Mesendoderm (in vitro differentiated cells): ENCODE results near the gene KRT73.
"Not testable (repeated sequence)": the region's sequence is repeated elsewhere in the genome, so short reads cannot be mapped to it uniquely, and the experiment has no call there.

Source experiments
- DNase-seq: peaks from one replicate; pipeline ENCODE4 v3.0.0; 2013
- H2AK5ac ChIP-seq: 2 replicates; pipeline ENCODE4 v1.6.1; 2013; ENCODE audit warnings: low read length, inconsistent platforms
- H2BK120ac ChIP-seq: 2 replicates; pipeline ENCODE4 v1.6.1; 2013; ENCODE audit warnings: low read depth, mild to moderate bottlenecking, low read length, moderate library complexity, mixed read lengths
- H2BK15ac ChIP-seq: replicated peaks from 2 replicates; pipeline ENCODE4 v1.6.1; 2013; ENCODE audit warnings: low read depth, mild to moderate bottlenecking, moderate library complexity
- H2BK5ac ChIP-seq: 2 replicates; pipeline ENCODE4 v1.6.1; 2013; ENCODE audit warnings: low read length, inconsistent platforms
- H3K18ac ChIP-seq: 2 replicates; pipeline ENCODE4 v1.6.1; 2013; ENCODE audit warnings: mild to moderate bottlenecking, low read length, mixed read lengths
- H3K23ac ChIP-seq: one replicate; pipeline ENCODE4 v1.6.1; 2013; ENCODE audit warnings: low read length
- H3K27ac ChIP-seq: 2 replicates; pipeline ENCODE4 v1.5.1; 2013; ENCODE audit warnings: low read depth, mild to moderate bottlenecking, inconsistent platforms, low read length, moderate library complexity
- H3K27me3 ChIP-seq: 2 replicates; pipeline ENCODE4 v1.6.1; 2013; ENCODE audit warnings: low read length, control low read depth, mild to moderate bottlenecking, inconsistent platforms; ENCODE audit not compliant: insufficient read depth, poor library complexity
- H3K36me3 ChIP-seq: 2 replicates; pipeline ENCODE4 v1.6.1; 2013; ENCODE audit warnings: low read length, inconsistent platforms; ENCODE audit not compliant: control insufficient read depth, insufficient read depth
- H3K4ac ChIP-seq: one replicate; pipeline ENCODE4 v1.6.1; 2013; ENCODE audit warnings: low read depth, mild to moderate bottlenecking, low read length, moderate library complexity
- H3K4me1 ChIP-seq: 2 replicates; pipeline ENCODE4 v1.6.1; 2013; ENCODE audit warnings: low read depth, low read length, inconsistent platforms; ENCODE audit not compliant: control insufficient read depth
- H3K4me2 ChIP-seq: 2 replicates; pipeline ENCODE4 v1.6.1; 2013; ENCODE audit warnings: low read length
- H3K4me3 ChIP-seq: 2 replicates; pipeline ENCODE4 v1.5.1; 2013; ENCODE audit warnings: mild to moderate bottlenecking, low read length
- H3K56ac ChIP-seq: one replicate; pipeline ENCODE4 v1.6.1; 2013; ENCODE audit warnings: low read length
- H3K79me1 ChIP-seq: 2 replicates; pipeline ENCODE4 v1.6.1; 2013; ENCODE audit warnings: low read length, inconsistent platforms
- H3K79me2 ChIP-seq: 2 replicates; pipeline ENCODE4 v1.6.1; 2013; ENCODE audit warnings: mild to moderate bottlenecking, low read length; ENCODE audit not compliant: control insufficient read depth, insufficient read depth
- H3K9ac ChIP-seq: 2 replicates; pipeline ENCODE4 v1.6.1; 2013; ENCODE audit warnings: low read length, inconsistent platforms
- H4K5ac ChIP-seq: one replicate; pipeline ENCODE4 v1.6.1; 2013; ENCODE audit warnings: low read length
- H4K8ac ChIP-seq: one replicate; pipeline ENCODE4 v1.6.1; 2013; ENCODE audit warnings: low read depth, mild to moderate bottlenecking, control low read depth, low read length, moderate library complexity
- WGBS: extraction: QIAGEN DNeasy Blood & Tissue Kit; methylation state at CpG from one replicate; pipeline ENCODE4 v1.1.7; 2013; ENCODE audit warnings: low lambda C conversion rate, missing lambda C conversion rate; ENCODE audit not compliant: insufficient coverage; ENCODE audit errors: extremely low coverage; 5-methylcytosine and 5-hydroxymethylcytosine counted together

The KRT73 gene

DNA sequence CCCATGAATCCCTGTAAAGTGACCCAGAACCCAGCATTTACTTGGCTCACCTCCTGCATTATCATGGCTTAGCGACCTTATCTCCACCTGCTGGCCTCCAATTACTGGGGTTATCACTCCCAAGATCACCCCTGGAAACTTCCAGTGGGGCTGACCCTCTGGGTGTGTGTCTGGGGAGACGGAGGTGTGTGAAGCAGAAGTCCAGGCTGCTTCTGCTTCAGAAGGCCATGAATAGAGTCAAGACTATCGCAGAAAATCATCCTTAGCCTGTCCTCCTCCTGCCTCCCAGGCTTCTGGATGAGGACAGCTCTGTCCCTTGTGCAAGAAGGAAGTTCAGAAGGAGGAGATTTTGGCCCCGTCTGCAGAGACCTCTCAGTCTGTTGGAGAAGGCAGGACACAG lies 16.7 kb downstream of the KRT73 start:
- Histone ChIP-seq H2BK120ac (no peak overlapping the region), H3K27ac (no peak overlapping the region), H3K56ac (no peak overlapping the region), H3K36me3 (no peaks in the 10 kb centered on the region), H2BK5ac (no peak overlapping the region), H2BK15ac (no peak overlapping the region), H3K79me2 (no peaks in the 10 kb centered on the region), H3K23ac (no peak overlapping the region), H3K18ac (no peak overlapping the region), H3K4me3 (no peak overlapping the region), H3K79me1 (no peaks in the 10 kb centered on the region), H3K4me1 (no peaks in the 10 kb centered on the region), H4K8ac (no peak overlapping the region), H3K4ac (no peak overlapping the region), H3K9ac (no peak overlapping the region), H4K5ac (no peak overlapping the region), H2AK5ac (no peak overlapping the region), H3K4me2 (no peak overlapping the region), H3K27me3 (no peaks in the 10 kb centered on the region)
- no CpG with 5 or more reads among the region's 4 CpGs for WGBS
- DNase-seq = peak; percentile 11

DNA sequence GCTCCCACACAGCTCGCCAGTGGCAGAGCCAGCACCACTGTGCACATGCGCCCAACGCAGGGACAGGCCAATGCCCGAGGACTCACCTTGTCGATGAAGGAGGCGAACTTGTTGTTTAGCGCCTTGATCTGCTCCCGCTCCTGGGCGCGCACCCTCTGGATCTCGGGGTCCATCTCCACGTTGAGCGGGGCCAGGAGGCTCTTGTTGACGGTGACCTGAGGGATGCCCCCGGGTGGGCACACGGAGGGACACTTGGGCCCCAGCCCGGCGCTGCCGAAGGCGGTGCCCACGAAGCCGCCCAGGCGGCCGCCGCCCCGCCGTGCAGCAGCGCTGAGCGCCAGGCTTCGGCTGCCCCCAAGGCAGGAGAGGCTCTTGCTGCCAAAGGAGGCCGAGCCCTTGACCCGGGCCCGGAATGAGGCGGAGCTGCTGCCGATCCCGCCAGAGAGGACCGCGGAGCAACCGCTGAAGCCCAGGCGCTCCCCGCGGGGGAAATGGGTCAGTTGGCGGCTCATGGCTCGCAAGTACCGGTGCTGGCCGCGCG lies 17.3 kb downstream of the KRT73 start, which contains the start of gene KRT72:
KRT72 (minus strand) TSS at position 523 of the 541 bp plus-strand sequence; CDS start at position 512, 11 bp downstream.
- no peak within 1 kb of the TSS for H3K4ac ChIP-seq
- no CpG with 5 or more reads among the region's 48 CpGs for WGBS
- no peak for DNase-seq
- no peak within 1 kb of the TSS for H3K9ac ChIP-seq
- no peak within 1 kb of the TSS for H3K23ac ChIP-seq
- H3K18ac ChIP-seq = no peak within 1 kb of the TSS
- no peak within 1 kb of the TSS for H3K27ac ChIP-seq
- no peaks in the 10 kb centered on the region for H3K4me1 ChIP-seq
- no peaks in the 10 kb centered on the region for H3K79me2 ChIP-seq
- no peak within 1 kb of the TSS for H2BK120ac ChIP-seq
- H2AK5ac ChIP-seq = no peak within 1 kb of the TSS
- H3K56ac ChIP-seq = no peak within 1 kb of the TSS
- H3K4me2 ChIP-seq = no peak within 1 kb of the TSS
- no peaks in the 10 kb centered on the region for H3K27me3 ChIP-seq
- no peak within 1 kb of the TSS for H4K8ac ChIP-seq
- H3K4me3 ChIP-seq = no peak within 1 kb of the TSS
- H3K79me1 ChIP-seq = no peaks in the 10 kb centered on the region
- no peak within 1 kb of the TSS for H4K5ac ChIP-seq
- H3K36me3 ChIP-seq = no peaks in the 10 kb centered on the region
- H2BK5ac ChIP-seq = no peak within 1 kb of the TSS
- H2BK15ac ChIP-seq = no peak within 1 kb of the TSS

- H3K56ac ChIP-seq = no peak overlapping the region
- H3K23ac ChIP-seq = no peak overlapping the region
- H3K18ac ChIP-seq = no peak overlapping the region
- H3K27ac ChIP-seq = no peak overlapping the region
- H2AK5ac ChIP-seq = no peak overlapping the region
- no CpG with 5 or more reads among the region's 12 CpGs for WGBS
- no peaks in the 10 kb centered on the region for H3K79me2 ChIP-seq
- H3K4me2 ChIP-seq = no peak overlapping the region
- no peaks in the 10 kb centered on the region for H3K27me3 ChIP-seq
- H2BK120ac ChIP-seq = no peak overlapping the region
- no peak overlapping the region for H3K4me3 ChIP-seq
- H3K36me3 ChIP-seq = no peaks in the 10 kb centered on the region
- no peak overlapping the region for H3K9ac ChIP-seq
- H2BK5ac ChIP-seq = no peak overlapping the region
- H2BK15ac ChIP-seq = no peak overlapping the region
- no peak overlapping the region for H3K4ac ChIP-seq
- no peaks in the 10 kb centered on the region for H3K4me1 ChIP-seq
- H3K79me1 ChIP-seq = no peaks in the 10 kb centered on the region
- no peak for DNase-seq
- no peak overlapping the region for H4K8ac ChIP-seq
- no peak overlapping the region for H4K5ac ChIP-seq
Observed at GRCh38 chr12:52600475-52600874, 17.9 kb downstream of the KRT73 start.

DNA sequence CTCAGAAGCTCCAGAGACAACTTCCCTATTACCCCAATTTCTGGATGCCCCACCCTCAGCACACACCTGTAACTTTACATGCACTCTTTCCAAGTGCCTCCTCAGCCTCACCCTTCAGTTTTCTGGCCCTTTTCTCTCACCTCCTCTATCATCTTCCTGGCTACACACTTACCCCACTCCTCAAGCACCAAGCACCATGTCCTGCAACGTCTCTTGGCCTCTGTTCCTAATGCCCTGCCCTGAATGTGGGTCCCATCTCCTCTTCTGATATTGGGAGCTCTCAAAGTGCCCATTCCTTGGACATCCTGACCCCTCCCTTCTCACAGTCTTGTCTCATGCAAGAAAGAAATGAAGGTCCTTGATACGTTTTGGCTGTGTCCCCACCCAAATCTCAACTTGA lies 18.3 kb downstream of the KRT73 start:
- H3K4me1 ChIP-seq = no peaks in the 10 kb centered on the region
- no peaks in the 10 kb centered on the region for H3K79me1 ChIP-seq
- H4K8ac ChIP-seq = no peak overlapping the region
- no peak overlapping the region for H2AK5ac ChIP-seq
- H3K27me3 ChIP-seq = no peaks in the 10 kb centered on the region
- H2BK5ac ChIP-seq = no peak overlapping the region
- no peak overlapping the region for H2BK15ac ChIP-seq
- H3K79me2 ChIP-seq = no peaks in the 10 kb centered on the region
- H3K4ac ChIP-seq = no peak overlapping the region
- H3K18ac ChIP-seq = no peak overlapping the region
- H3K4me3 ChIP-seq = no peak overlapping the region
- H4K5ac ChIP-seq = no peak overlapping the region
- no peak overlapping the region for H3K27ac ChIP-seq
- no peak overlapping the region for H3K4me2 ChIP-seq
- H3K9ac ChIP-seq = no peak overlapping the region
- no peak overlapping the region for H2BK120ac ChIP-seq
- no peaks in the 10 kb centered on the region for H3K36me3 ChIP-seq
- no peak for DNase-seq
- WGBS = no CpG with 5 or more reads among the region's 2 CpGs
- H3K56ac ChIP-seq = no peak overlapping the region
- no peak overlapping the region for H3K23ac ChIP-seq

DNA sequence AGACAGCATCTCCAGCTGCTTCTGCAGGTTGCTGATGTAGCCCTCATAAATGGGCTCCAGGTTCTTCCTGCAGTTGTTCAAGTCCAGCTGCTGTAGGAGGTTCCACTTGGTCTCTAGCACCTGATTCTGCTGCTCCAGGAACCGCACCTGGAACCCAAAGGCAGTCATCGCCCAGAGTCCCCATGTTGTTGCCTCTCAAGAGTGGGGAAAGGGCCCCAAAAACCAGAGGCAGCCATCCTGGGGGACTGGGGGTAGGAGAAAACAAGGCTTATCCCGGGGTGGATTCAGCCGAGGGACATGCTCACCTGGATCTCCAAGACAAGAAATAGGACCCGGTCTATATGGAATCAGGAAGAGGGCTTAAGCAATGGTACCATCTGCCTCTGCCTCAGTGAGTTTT lies 19.4 kb downstream of the KRT73 start:
- no peak overlapping the region for H3K23ac ChIP-seq
- no peak overlapping the region for H4K5ac ChIP-seq
- H2AK5ac ChIP-seq = no peak overlapping the region
- H3K36me3 ChIP-seq = no peaks in the 10 kb centered on the region
- no peak for DNase-seq
- no peak overlapping the region for H3K4ac ChIP-seq
- no peak overlapping the region for H3K56ac ChIP-seq
- no peaks in the 10 kb centered on the region for H3K79me2 ChIP-seq
- no peaks in the 10 kb centered on the region for H3K4me1 ChIP-seq
- no peaks in the 10 kb centered on the region for H3K27me3 ChIP-seq
- no peak overlapping the region for H2BK15ac ChIP-seq
- no peak overlapping the region for H3K4me2 ChIP-seq
- H2BK120ac ChIP-seq = no peak overlapping the region
- H4K8ac ChIP-seq = no peak overlapping the region
- no peak overlapping the region for H3K18ac ChIP-seq
- H3K27ac ChIP-seq = no peak overlapping the region
- no peaks in the 10 kb centered on the region for H3K79me1 ChIP-seq
- H3K9ac ChIP-seq = no peak overlapping the region
- H2BK5ac ChIP-seq = no peak overlapping the region
- WGBS = no CpG with 5 or more reads among the region's 5 CpGs
- H3K4me3 ChIP-seq = no peak overlapping the region

DNA sequence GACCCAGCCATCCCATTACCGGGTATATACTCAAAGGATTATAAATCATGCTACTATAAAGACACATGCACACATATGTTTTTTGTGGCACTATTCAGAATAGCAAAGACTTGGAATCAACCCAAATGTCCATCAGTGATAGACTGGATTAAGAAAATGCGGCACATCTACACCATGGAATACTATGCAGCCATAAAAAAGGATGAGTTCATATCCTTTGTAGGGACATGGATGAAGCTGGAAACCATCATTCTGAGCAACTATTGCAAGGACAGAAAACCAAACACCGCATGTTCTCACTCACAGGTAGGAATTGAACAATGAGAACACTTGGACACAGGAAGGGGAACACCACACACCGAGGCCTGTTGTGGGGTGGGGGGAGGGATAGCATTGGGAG lies 24.1 kb downstream of the KRT73 start:
- H3K23ac ChIP-seq, H3K18ac ChIP-seq, H3K79me1 ChIP-seq, H3K56ac ChIP-seq, H3K9ac ChIP-seq, H3K27ac ChIP-seq, H3K27me3 ChIP-seq, H2AK5ac ChIP-seq, H3K79me2 ChIP-seq, H2BK120ac ChIP-seq, H3K4ac ChIP-seq, H3K4me3 ChIP-seq, H4K5ac ChIP-seq, H3K36me3 ChIP-seq, H3K4me2 ChIP-seq, H4K8ac ChIP-seq, H2BK15ac ChIP-seq, H2BK5ac ChIP-seq, H3K4me1 ChIP-seq, DNase-seq: not testable (repeated sequence)
- WGBS = no CpG with 5 or more reads among the region's 4 CpGs
